HG03064 (cell line): ENCODE measurements around the gene MCTP2.

Source experiments
- ATAC-seq: cut with Tn5 transposase; IDR thresholded peaks from one replicate; pipeline ENCODE4 v1.9.1; 2021; ENCODE audit warnings: low read depth; ENCODE audit not compliant: unreplicated experiment

The MCTP2 gene

GRCh38 chr15:94259121-94259751 is 27.9 kb downstream of the MCTP2 start:
- no peak for ATAC-seq

- no peak for ATAC-seq
These were observed 28.5 kb downstream of the MCTP2 start for GRCh38 chr15:94259863-94260262.

GRCh38 chr15:94262201-94262600 is 30.8 kb downstream of the MCTP2 start:
- no peak for ATAC-seq

GRCh38 chr15:94263341-94264273 is 32.2 kb downstream of the MCTP2 start:
- ATAC-seq, result peak; percentile 69

- no peak for ATAC-seq
These were observed 33.6 kb downstream of the MCTP2 start for GRCh38 chr15:94265009-94265408.

- no peak for ATAC-seq
These were observed 34.6 kb downstream of the MCTP2 start for GRCh38 chr15:94265982-94266381.

GRCh38 chr15:94266789-94267188 is 35.4 kb downstream of the MCTP2 start:
- no peak for ATAC-seq

- ATAC-seq, result no peak
These were observed 38.6 kb downstream of the MCTP2 start for GRCh38 chr15:94269954-94270353.

- ATAC-seq, result no peak
These were observed 39.2 kb downstream of the MCTP2 start for GRCh38 chr15:94270570-94270969.

- ATAC-seq, result peak; percentile 94
These were observed 41.0 kb downstream of the MCTP2 start for GRCh38 chr15:94272251-94272898.

- ATAC-seq, result no peak
These were observed 42.5 kb downstream of the MCTP2 start for GRCh38 chr15:94273826-94274225.

GRCh38 chr15:94274745-94275144 is 43.4 kb downstream of the MCTP2 start:
- ATAC-seq, result no peak

GRCh38 chr15:94277485-94277884 is 46.1 kb downstream of the MCTP2 start:
- ATAC-seq, result no peak

- ATAC-seq, result no peak
These were observed 48.4 kb downstream of the MCTP2 start for GRCh38 chr15:94279736-94280135.

- ATAC-seq, result no peak
These were observed 48.9 kb downstream of the MCTP2 start for GRCh38 chr15:94280301-94280700.

- no peak for ATAC-seq
These were observed 51.2 kb downstream of the MCTP2 start for GRCh38 chr15:94282269-94283250.

GRCh38 chr15:94286583-94286982 is 55.2 kb downstream of the MCTP2 start:
- peak; percentile 35 for ATAC-seq

GRCh38 chr15:94287794-94288246 is 56.5 kb downstream of the MCTP2 start:
- peak; percentile 95 for ATAC-seq

- ATAC-seq, result no peak
These were observed 59.4 kb downstream of the MCTP2 start for GRCh38 chr15:94290730-94291129.
